Naive thymus-derived CD4-positive, alpha-beta T cell (primary cell): ENCODE measurements around the gene ZNF800. TPM values are rescaled to one million over a fixed set of nuclear protein-coding genes. Genes with fewer than 3 reads are reported as not detected.

ENCODE experiments used
- ATAC-seq: fragments of 150-1000 bp; cut with Tn5 transposase; 2 replicates; pipeline ENCODE4 v1.10.0; 2021; ENCODE audit warnings: mild to moderate bottlenecking, moderate library complexity
- CTCF ChIA-PET: fragments of 350-600 bp; sonication (Branson Sonifier 250); formaldehyde crosslinking; loops from one replicate; lab custom pipeline; 2021; ENCODE audit warnings: antibody characterized with exemption; lab: Charles Lee
- POLR2A ChIA-PET: fragments of 350-600 bp; sonication (Branson Sonifier 250); formaldehyde crosslinking; loops from one replicate; lab custom pipeline; 2021; ENCODE audit warnings: antibody characterized with exemption, inconsistent platforms; lab: Charles Lee
- DNase-seq, 9 donors: peaks; one replicate each; pipeline versions ENCODE4 v3.0.0 to v3.0.0-alpha.2; 2020 to 2022; ENCODE audit warnings: mixed read lengths in 1 of 9
- H3K27ac ChIP-seq: one replicate; pipeline ENCODE4 v1.7.0; 2013; ENCODE audit warnings: mild to moderate bottlenecking, low read depth, low read length, moderate library complexity
- H3K27me3 ChIP-seq, 2 donors: one replicate each; pipeline ENCODE4 v1.7.0; 2013; ENCODE audit warnings: low read length in 2 of 2, mild to moderate bottlenecking in 2 of 2, moderate library complexity in 2 of 2; ENCODE audit not compliant: control insufficient read depth in 2 of 2, insufficient read depth in 2 of 2
- H3K36me3 ChIP-seq, 3 experiments: 1 replicate in 2 of 3; 2 replicates in 1 of 3; pipeline ENCODE4 v1.7.0; 2013; ENCODE audit warnings: low read length in 3 of 3, mild to moderate bottlenecking in 3 of 3, moderate library complexity in 1 of 3; ENCODE audit not compliant: insufficient read depth in 3 of 3, control insufficient read depth in 2 of 3
- H3K4me1 ChIP-seq, 2 donors: one replicate each; pipeline ENCODE4 v1.7.0; 2013; ENCODE audit warnings: low read length in 2 of 2, mild to moderate bottlenecking in 2 of 2, moderate library complexity in 1 of 2; ENCODE audit not compliant: control insufficient read depth in 2 of 2, insufficient read depth in 2 of 2
- H3K4me3 ChIP-seq: 2 replicates; pipeline ENCODE4 v1.7.0; 2013; ENCODE audit warnings: mild to moderate bottlenecking, low read length
- H3K9me3 ChIP-seq, 3 experiments: 1 replicate in 2 of 3; 2 replicates in 1 of 3; pipeline ENCODE4 v1.7.0; 2013; ENCODE audit warnings: low read length in 3 of 3; ENCODE audit not compliant: control insufficient read depth in 2 of 3
- H3K27ac Mint-ChIP-seq, 9 donors: one replicate each; pipeline ENCODE4 v1.8.0; 2020 to 2022; ENCODE audit warnings: mixed read lengths in 9 of 9, mild to moderate bottlenecking in 8 of 9, moderate library complexity in 5 of 9, inconsistent platforms in 2 of 9
- H3K27me3 Mint-ChIP-seq, 5 donors: one replicate each; pipeline ENCODE4 v1.8.0; 2021 to 2022; ENCODE audit warnings: mixed read lengths in 5 of 5, mild to moderate bottlenecking in 1 of 5
- H3K36me3 Mint-ChIP-seq, 5 donors: one replicate each; pipeline ENCODE4 v1.8.0; 2020 to 2022; ENCODE audit warnings: mixed read lengths in 5 of 5, mild to moderate bottlenecking in 3 of 5, inconsistent platforms in 1 of 5
- H3K4me1 Mint-ChIP-seq, 7 donors: one replicate each; pipeline ENCODE4 v1.8.0; 2020 to 2022; ENCODE audit warnings: mixed read lengths in 7 of 7, mild to moderate bottlenecking in 3 of 7, inconsistent platforms in 1 of 7
- H3K4me3 Mint-ChIP-seq, 10 donors: one replicate each; pipeline ENCODE4 v1.8.0; 2020 to 2022; ENCODE audit warnings: mild to moderate bottlenecking in 10 of 10, mixed read lengths in 10 of 10, moderate library complexity in 6 of 10, inconsistent platforms in 2 of 10
- H3K9me3 Mint-ChIP-seq, 11 donors: one replicate each; pipeline ENCODE4 v1.8.0; 2020 to 2022; ENCODE audit warnings: mixed read lengths in 11 of 11, mild to moderate bottlenecking in 4 of 11, inconsistent platforms in 1 of 11, moderate library complexity in 1 of 11
- intact Hi-C, 2 donors: fragments of 100-400 bp; cut with micrococcal nuclease; formaldehyde crosslinking; loops; one replicate each; pipeline ENCODE4 v1.15.1; 2023
- polyA plus RNA-seq, 2 donors: library from polyadenylated mRNA; unstranded; fragments of 300-500 nt; fragmentation: Illumina TruSeq; gene quantifications; one replicate each; pipeline ENCODE4 v1.2.3, GENCODE V29; 2021
- total RNA-seq, 6 experiments: library from RNA in 5 of 6; stranded (reverse) in 5 of 6; gene quantifications; 1 replicate in 5 of 6; 2 replicates in 1 of 6; pipeline ENCODE4 v1.2.3 and lab custom pipeline; 2021 to 2026

The ZNF800 gene
- total and polyA plus RNA-seq, 7 experiments from 2014 or later: 43.3 to 71.9 (median 61.4) TPM

- ChIA-PET POLR2A (interaction anchor here (0.9 to 1.2 kb wide), 2 partner anchors 9 to 62 kb away, joined by 3 read pairs; no protein-coding TSS in a partner anchor), CTCF (no interaction called here)
- peaks cover 0 to 1% (median 0%) of the 10 kb centered on the region in 11 donors for H3K9me3 Mint-ChIP-seq
- DNase-seq: no peak
- H3K4me1 Mint-ChIP-seq: peaks cover 50 to 84% (median 70%) of the 10 kb centered on the region in 7 donors
- Histone ChIP-seq H3K36me3 (peaks cover 6 to 11% (median 10%) of the 10 kb centered on the region in 3 experiments), H3K4me3 (no peak overlapping the region), H3K4me1 (peaks cover 11 to 53% of the 10 kb centered on the region in 2 donors), H3K27ac (peak overlapping the region; percentile 42), H3K27me3 (no peaks in the 10 kb centered on the region), H3K9me3 (no peaks in the 10 kb centered on the region)
- intact Hi-C loops: no loop called here
- H3K36me3 Mint-ChIP-seq: peaks cover 4 to 43% (median 34%) of the 10 kb centered on the region in 5 donors
- no peaks in the 10 kb centered on the region for H3K27me3 Mint-ChIP-seq
- no peak for ATAC-seq
- peak overlapping the region in 3 of 9 donors; percentile 3 to 55 (median 26) for H3K27ac Mint-ChIP-seq
- H3K4me3 Mint-ChIP-seq: peak overlapping the region in 9 of 10 donors; percentile 3 to 99 (median 94)
Measured at GRCh38 chr7:127389321-127389720, 3.2 kb downstream of the ZNF800 start.

GRCh38 chr7:127387974-127388373 is 4.5 kb downstream of the ZNF800 start:
- Mint-ChIP-seq H3K9me3 (peaks cover 0 to under 1% (median 0%) of the 10 kb centered on the region in 11 donors), H3K36me3 (peaks cover 4 to 46% (median 39%) of the 10 kb centered on the region in 5 donors), H3K4me3 (peak overlapping the region in 7 of 10 donors; percentile 15 to 99 (median 49)), H3K4me1 (peaks cover 47 to 84% (median 70%) of the 10 kb centered on the region in 7 donors), H3K27ac (peak overlapping the region in 2 of 9 donors; percentile 15 to 55), H3K27me3 (no peaks in the 10 kb centered on the region)
- H3K27me3 ChIP-seq: no peaks in the 10 kb centered on the region
- H3K9me3 ChIP-seq: no peaks in the 10 kb centered on the region
- no peak overlapping the region for H3K27ac ChIP-seq
- no peak overlapping the region for H3K4me3 ChIP-seq
- H3K36me3 ChIP-seq: peaks cover 6 to 11% (median 10%) of the 10 kb centered on the region in 3 experiments
- no peak for DNase-seq
- ChIA-PET POLR2A (no interaction called here), CTCF (interaction anchor here (1.0 to 1.8 kb wide), 2 partner anchors 40 to 58 kb away, joined by 3 to 5 read pairs; no protein-coding TSS in a partner anchor)
- peaks cover 12 to 52% of the 10 kb centered on the region in 2 donors for H3K4me1 ChIP-seq
- intact Hi-C loops: loop anchor here in 1 of 2 donors (1.0 kb wide), 1 partner anchor 11 kb away; no protein-coding TSS in a partner anchor
- ATAC-seq: no peak

- ChIA-PET CTCF (interaction anchor here (0.7 to 0.9 kb wide), 2 partner anchors 59 to 64 kb away, joined by 3 read pairs; no protein-coding TSS in a partner anchor), POLR2A (interaction anchor here (0.6 to 3.7 kb wide), 2 partner anchors 9 to 12 kb away, joined by 4 to 22 read pairs; partner anchors contain the start of gene ZNF800)
- DNase-seq: no peak
- Mint-ChIP-seq H3K9me3 (no peaks in the 10 kb centered on the region), H3K4me3 (peak overlapping the region in 7 of 10 donors; percentile 3 to 69 (median 40)), H3K27ac (peak overlapping the region in 6 of 9 donors; percentile 1 to 80 (median 26)), H3K4me1 (peaks cover 49 to 95% (median 83%) of the 10 kb centered on the region in 7 donors), H3K36me3 (peaks cover 4 to 37% (median 19%) of the 10 kb centered on the region in 5 donors), H3K27me3 (no peaks in the 10 kb centered on the region)
- ATAC-seq: peak; percentile 37
- Histone ChIP-seq H3K9me3 (no peaks in the 10 kb centered on the region), H3K4me3 (no peak overlapping the region), H3K27ac (no peak overlapping the region), H3K27me3 (no peaks in the 10 kb centered on the region), H3K4me1 (peaks cover 30 to 36% of the 10 kb centered on the region in 2 donors), H3K36me3 (peaks cover 3 to 5% (median 4%) of the 10 kb centered on the region in 3 experiments)
- intact Hi-C loops: no loop called here
Measured at GRCh38 chr7:127383123-127383835, 9.2 kb downstream of the ZNF800 start.

GRCh38 chr7:127382301-127383085 is 10.0 kb downstream of the ZNF800 start:
- Mint-ChIP-seq H3K9me3 (no peaks in the 10 kb centered on the region), H3K4me3 (peak overlapping the region in 7 of 10 donors; percentile 7 to 69 (median 17)), H3K36me3 (peaks cover 0 to 29% (median 18%) of the 10 kb centered on the region in 5 donors), H3K27ac (peak overlapping the region in 4 of 9 donors; percentile 4 to 41 (median 30)), H3K4me1 (peaks cover 45 to 95% (median 83%) of the 10 kb centered on the region in 7 donors), H3K27me3 (no peaks in the 10 kb centered on the region)
- Histone ChIP-seq H3K36me3 (peaks cover 0 to 12% (median 4%) of the 10 kb centered on the region in 3 experiments), H3K4me3 (no peak overlapping the region), H3K4me1 (peaks cover 30 to 37% of the 10 kb centered on the region in 2 donors), H3K27me3 (no peaks in the 10 kb centered on the region), H3K27ac (no peak overlapping the region), H3K9me3 (no peaks in the 10 kb centered on the region)
- CTCF ChIA-PET: interaction anchor here (0.7 to 0.9 kb wide), 2 partner anchors 59 to 65 kb away, joined by 3 read pairs; no protein-coding TSS in a partner anchor
- ATAC-seq (no peak), DNase-seq (no peak)
- POLR2A ChIA-PET: interaction anchor here (3.7 kb wide), 1 partner anchor 10 kb away, joined by 22 read pairs; the partner anchor contains the start of gene ZNF800
- intact Hi-C loops: loop anchor here in 1 of 2 donors (1.0 kb wide), 1 partner anchor 8 kb away; no protein-coding TSS in a partner anchor

GRCh38 chr7:127380479-127380878 is 12.0 kb downstream of the ZNF800 start:
- ATAC-seq: no peak
- DNase-seq: no peak
- Mint-ChIP-seq H3K36me3 (peaks cover 0 to 33% (median 18%) of the 10 kb centered on the region in 5 donors), H3K9me3 (no peaks in the 10 kb centered on the region), H3K4me3 (peak overlapping the region in 7 of 10 donors; percentile 9 to 59 (median 34)), H3K27me3 (no peaks in the 10 kb centered on the region), H3K4me1 (peaks cover 40 to 91% (median 83%) of the 10 kb centered on the region in 7 donors), H3K27ac (peak overlapping the region in 5 of 9 donors; percentile 14 to 78 (median 31))
- H3K27ac ChIP-seq: no peak overlapping the region
- POLR2A ChIA-PET: interaction anchor here (1.1 to 1.7 kb wide), 3 partner anchors 12 to 30 kb away, joined by 3 to 12 read pairs (median 4); partner anchors contain the start of gene ZNF800
- H3K4me1 ChIP-seq: peaks cover 25 to 33% of the 10 kb centered on the region in 2 donors
- no peaks in the 10 kb centered on the region for H3K27me3 ChIP-seq
- H3K4me3 ChIP-seq: no peak overlapping the region
- H3K9me3 ChIP-seq: no peaks in the 10 kb centered on the region
- CTCF ChIA-PET: interaction anchor here (1.1 to 1.8 kb wide), 2 partner anchors 33 to 67 kb away, joined by 3 to 5 read pairs; no protein-coding TSS in a partner anchor
- H3K36me3 ChIP-seq: peaks cover 0 to 9% (median 5%) of the 10 kb centered on the region in 3 experiments
- intact Hi-C loops: loop anchor here in 1 of 2 donors (2.0 kb wide), 2 partner anchors 18 to 66 kb away; no protein-coding TSS in a partner anchor
